Keratinocyte (primary cell): ENCODE measurements around the gene JAKMIP1. TPM values are rescaled to one million over a fixed set of nuclear protein-coding genes. Genes with fewer than 3 reads are reported as not detected.

Source experiments
- DNase-seq: peaks from one replicate; pipeline ENCODE4 v3.0.0-alpha.2; 2011; ENCODE audit warnings: low read depth, missing footprints, low spot score
- FAIRE-seq: peaks from 2 replicates; lab custom pipeline; 2011; peaks lifted over from hg19 to GRCh38; lab: Jason Lieb, UNC
- H2AFZ ChIP-seq: 2 replicates; pipeline ENCODE4 v1.6.0; 2012; ENCODE audit warnings: low read length, control low read depth, inconsistent platforms; ENCODE audit not compliant: control insufficient read depth
- H3K27ac ChIP-seq: 2 replicates; pipeline ENCODE4 v1.5.1; 2011; ENCODE audit warnings: low read length; ENCODE audit not compliant: control insufficient read depth, insufficient read depth
- H3K27me3 ChIP-seq: 3 replicates; pipeline ENCODE4 v1.6.0; 2011; ENCODE audit warnings: low read length; ENCODE audit not compliant: control insufficient read depth, insufficient read depth; ENCODE audit errors: extremely low read depth
- H3K36me3 ChIP-seq, 2 experiments: 2 replicates in 1 of 2; 3 replicates in 1 of 2; pipeline ENCODE4 v1.5.1; 2011; ENCODE audit warnings: low read length in 2 of 2, mild to moderate bottlenecking in 1 of 2; ENCODE audit not compliant: control insufficient read depth in 2 of 2, insufficient read depth in 2 of 2; ENCODE audit errors: extremely low read depth in 1 of 2
- H3K4me1 ChIP-seq: 3 replicates; pipeline ENCODE4 v1.5.1; 2011; ENCODE audit warnings: low read length; ENCODE audit not compliant: control insufficient read depth, insufficient read depth; ENCODE audit errors: extremely low read depth
- H3K4me2 ChIP-seq: 3 replicates; pipeline ENCODE4 v1.6.0; 2011; ENCODE audit warnings: low read depth, low read length; ENCODE audit not compliant: control insufficient read depth, insufficient read depth; ENCODE audit errors: extremely low read depth
- H3K4me3 ChIP-seq, 3 experiments: fragments of 200-600 bp in 1 of 3; sonication (generic) in 1 of 3; 2 replicates in 2 of 3; 3 replicates in 1 of 3; pipeline ENCODE4 v1.5.1; 2011 to 2016; ENCODE audit warnings: low read length in 3 of 3, mild to moderate bottlenecking in 3 of 3, control low read depth in 2 of 3, inconsistent platforms in 1 of 3, low read depth in 1 of 3, mixed read lengths in 1 of 3, mixed run types in 1 of 3, moderate library complexity in 1 of 3; ENCODE audit not compliant: control insufficient read depth in 2 of 3, insufficient read depth in 2 of 3; ENCODE audit errors: extremely low read depth in 1 of 3
- H3K79me2 ChIP-seq: 2 replicates; pipeline ENCODE4 v1.6.0; 2012; ENCODE audit warnings: low read length; ENCODE audit not compliant: control insufficient read depth, insufficient read depth
- H3K9ac ChIP-seq: 3 replicates; pipeline ENCODE4 v1.6.0; 2011; ENCODE audit warnings: low read length; ENCODE audit not compliant: control insufficient read depth, insufficient read depth; ENCODE audit errors: extremely low read depth
- H3K9me1 ChIP-seq: 3 replicates; pipeline ENCODE4 v1.6.0; 2011; ENCODE audit warnings: low read length; ENCODE audit not compliant: control insufficient read depth, insufficient read depth; ENCODE audit errors: extremely low read depth
- H3K9me3 ChIP-seq: 2 replicates; pipeline ENCODE4 v1.5.1; 2012; ENCODE audit warnings: low read depth, low read length; ENCODE audit not compliant: control insufficient read depth
- H4K20me1 ChIP-seq: 3 replicates; pipeline ENCODE4 v1.6.0; 2011; ENCODE audit warnings: low read length; ENCODE audit not compliant: control insufficient read depth, insufficient read depth; ENCODE audit errors: extremely low read depth
- CTCF ChIP-seq, 3 experiments: IDR thresholded peaks in 1 of 3; conservative IDR thresholded peaks in 1 of 3; optimal IDR thresholded peaks in 1 of 3; 2 replicates in 2 of 3; 3 replicates in 1 of 3; pipeline versions ENCODE3 to v1.5.1; 2011; ENCODE audit warnings: low read length in 3 of 3, mild to moderate bottlenecking in 3 of 3, moderate library complexity in 2 of 3, control low read depth in 1 of 3, inconsistent platforms in 1 of 3; ENCODE audit not compliant: insufficient read depth in 2 of 3; ENCODE audit errors: extremely low read depth in 1 of 3
- EZH2 ChIP-seq: IDR thresholded peaks from one replicate; pipeline ENCODE4 v1.6.1; 2012; ENCODE audit warnings: inconsistent platforms, mild to moderate bottlenecking, low read length, moderate library complexity
- dilution Hi-C: fragments of 300-500 bp; cut with MboI; formaldehyde crosslinking; loops from one replicate; pipeline ENCODE4 v1.7.0; 2020; ENCODE audit warnings: low sequenced_read_pairs; ENCODE audit not compliant: extremely low pct_ligation_motif_present
- polyA plus RNA-seq, 5 experiments: library from polyadenylated mRNA; depleted of rRNA in 3 of 5; stranded (reverse) in 3 of 5; stranded (forward) in 1 of 5; unstranded in 1 of 5; fragments of >200 nt; gene quantifications; 1 replicate in 1 of 5; 2 replicates in 3 of 5; 3 replicates in 1 of 5; pipeline versions ENCODE4 v1.2.1 to v1.2.3, GENCODE V29; 2011 to 2012; ENCODE audit warnings: missing spikeins in 2 of 5, low read depth in 1 of 5, low replicate concordance in 1 of 5

The JAKMIP1 gene
- polyA plus RNA-seq, 1 donor (not counting 4 experiments of a cell fraction or from before 2014, with no cell fraction given) = not detected

GRCh38 chr4:6122496-6122895 lies 77.9 kb downstream of the JAKMIP1 start:
- no peaks in the 10 kb centered on the region for H3K9me1 ChIP-seq
- no peaks in the 10 kb centered on the region for H3K79me2 ChIP-seq
- H3K36me3 ChIP-seq = no peaks in the 10 kb centered on the region
- H4K20me1 ChIP-seq = no peaks in the 10 kb centered on the region
- TF ChIP-seq CTCF (optimal IDR thresholded peaks at IDR 0.05 in 1 of 3, IDR thresholded peaks at IDR 0.05 in 1 of 3, conservative IDR thresholded peaks at IDR 0.05 in 1 of 3; ENCODE audit: extremely low read depth in 1 of 3, insufficient read depth in 2 of 3, low read length in 3 of 3) (no peak), EZH2 (no peak)
- H3K4me2 ChIP-seq = no peak overlapping the region
- H3K27me3 ChIP-seq = no peaks in the 10 kb centered on the region
- DNase-seq = no peak
- H3K9me3 ChIP-seq = peaks cover 4% of the 10 kb centered on the region
- dilution Hi-C loops = no loop called here
- H3K9ac ChIP-seq = no peak overlapping the region
- no peaks in the 10 kb centered on the region for H3K4me1 ChIP-seq
- no peak overlapping the region for H2AFZ ChIP-seq
- no peak overlapping the region for H3K27ac ChIP-seq
- FAIRE-seq = no peak
- H3K4me3 ChIP-seq = no peak overlapping the region

- dilution Hi-C loops = no loop called here
Measured at GRCh38 chr4:6121941-6122340, 78.4 kb downstream of the JAKMIP1 start.

More at GRCh38 chr4:6121941-6122340, 78.4 kb downstream of the JAKMIP1 start:
- H3K36me3 ChIP-seq = no peaks in the 10 kb centered on the region
- no peaks in the 10 kb centered on the region for H4K20me1 ChIP-seq
- no peak overlapping the region for H3K4me2 ChIP-seq
- no peak overlapping the region for H3K27ac ChIP-seq
- H3K9ac ChIP-seq = no peak overlapping the region
- no peaks in the 10 kb centered on the region for H3K27me3 ChIP-seq
- FAIRE-seq = no peak
- H3K79me2 ChIP-seq = no peaks in the 10 kb centered on the region
- H3K9me1 ChIP-seq = no peaks in the 10 kb centered on the region
- H2AFZ ChIP-seq = no peak overlapping the region
- H3K4me3 ChIP-seq = no peak overlapping the region
- no peak for DNase-seq
- peaks cover 4% of the 10 kb centered on the region for H3K9me3 ChIP-seq
- no peaks in the 10 kb centered on the region for H3K4me1 ChIP-seq
- TF ChIP-seq CTCF (optimal IDR thresholded peaks at IDR 0.05 in 1 of 3, IDR thresholded peaks at IDR 0.05 in 1 of 3, conservative IDR thresholded peaks at IDR 0.05 in 1 of 3; ENCODE audit: extremely low read depth in 1 of 3, insufficient read depth in 2 of 3, low read length in 3 of 3) = no peak
- TF ChIP-seq EZH2 = no peak
